ENCODE results near the gene LPIN3. TPM values are rescaled to one million over a fixed set of nuclear protein-coding genes. Genes with fewer than 3 reads are reported as not detected.

LPIN3 gene
- total RNA-seq, 4 donors from 2014 or later: 7.6 to 19.8 (median 10.7) TPM

DNA sequence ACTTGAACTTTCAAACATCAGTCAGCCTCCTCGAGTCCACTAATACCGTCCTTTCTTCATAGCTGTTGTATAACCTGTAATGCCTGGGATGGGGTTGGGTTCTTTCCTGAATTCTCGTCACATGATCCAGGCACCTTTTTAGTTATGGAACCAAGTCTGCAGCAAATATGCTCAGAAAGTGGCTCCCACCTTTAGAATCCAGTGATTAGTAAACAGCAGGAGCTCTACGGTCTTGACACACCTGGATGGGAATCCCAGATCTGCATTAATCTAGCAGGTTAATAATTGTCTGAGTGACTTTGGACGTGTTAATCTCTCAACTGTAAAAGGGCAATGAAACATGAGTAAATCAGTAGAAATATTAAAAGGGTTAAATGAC, 22.4 kb upstream of the LPIN3 start:
- H3K9me3 ChIP-seq: no peaks in the 10 kb centered on the region
- DNase-seq (ENCODE audit: extremely low spot score): no peak
- intact Hi-C loops (cut with DNase I): loop anchor here (5.0 kb wide), 2 partner anchors 66 to 86 kb away; no protein-coding TSS in a partner anchor
- 65% methylated on average over 5 of the region's 5 CpGs for WGBS
- no peaks in the 10 kb centered on the region for H3K27me3 ChIP-seq
- TF ChIP-seq POLR2A (IDR thresholded peaks at IDR 0.05; ENCODE audit: low read depth): no peak
- H3K4me1 ChIP-seq: peaks cover 24 to 40% (median 37%) of the 10 kb centered on the region in 4 donors
- H3K36me3 ChIP-seq: no peaks in the 10 kb centered on the region
- H3K4me3 ChIP-seq: peak overlapping the region; percentile 76 to 89 (median 83)
- H3K27ac ChIP-seq (replicated peaks in 1 of 4): peak overlapping the region; percentile 89 to 97 (median 95)

DNA sequence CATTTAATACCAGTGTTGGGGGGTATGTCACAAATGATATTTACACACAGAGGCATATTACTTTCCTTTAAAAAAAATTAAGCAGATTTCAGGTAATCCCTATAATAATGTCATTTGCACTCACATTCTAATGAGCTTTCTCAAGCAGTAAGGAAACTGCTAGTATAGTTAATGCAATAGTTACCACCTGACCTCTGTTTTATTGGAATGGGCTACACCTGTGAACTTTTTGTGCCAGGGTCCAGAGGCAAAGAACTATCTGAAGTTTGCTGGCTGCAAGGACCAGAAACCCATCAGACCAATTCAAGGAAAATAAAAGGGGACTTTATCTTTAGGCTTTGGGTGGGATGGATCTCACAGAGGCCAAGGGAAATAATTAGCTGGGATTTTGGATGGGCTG, 20.2 kb upstream of the LPIN3 start:
- no peak for TF ChIP-seq POLR2AphosphoS5 (IDR thresholded peaks at IDR 0.05)
- TF ChIP-seq POLR2A (IDR thresholded peaks at IDR 0.05; ENCODE audit: low read depth): no peak
- TF ChIP-seq, protein P1, sequence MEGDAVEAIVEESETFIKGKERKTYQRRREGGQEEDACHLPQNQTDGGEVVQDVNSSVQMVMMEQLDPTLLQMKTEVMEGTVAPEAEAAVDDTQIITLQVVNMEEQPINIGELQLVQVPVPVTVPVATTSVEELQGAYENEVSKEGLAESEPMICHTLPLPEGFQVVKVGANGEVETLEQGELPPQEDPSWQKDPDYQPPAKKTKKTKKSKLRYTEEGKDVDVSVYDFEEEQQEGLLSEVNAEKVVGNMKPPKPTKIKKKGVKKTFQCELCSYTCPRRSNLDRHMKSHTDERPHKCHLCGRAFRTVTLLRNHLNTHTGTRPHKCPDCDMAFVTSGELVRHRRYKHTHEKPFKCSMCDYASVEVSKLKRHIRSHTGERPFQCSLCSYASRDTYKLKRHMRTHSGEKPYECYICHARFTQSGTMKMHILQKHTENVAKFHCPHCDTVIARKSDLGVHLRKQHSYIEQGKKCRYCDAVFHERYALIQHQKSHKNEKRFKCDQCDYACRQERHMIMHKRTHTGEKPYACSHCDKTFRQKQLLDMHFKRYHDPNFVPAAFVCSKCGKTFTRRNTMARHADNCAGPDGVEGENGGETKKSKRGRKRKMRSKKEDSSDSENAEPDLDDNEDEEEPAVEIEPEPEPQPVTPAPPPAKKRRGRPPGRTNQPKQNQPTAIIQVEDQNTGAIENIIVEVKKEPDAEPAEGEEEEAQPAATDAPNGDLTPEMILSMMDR (IDR thresholded peaks at IDR 0.05): no peak
- no peak for TF ChIP-seq EP300 (IDR thresholded peaks at IDR 0.05)
- no peak overlapping the region for H3K27ac ChIP-seq (replicated peaks in 1 of 4)
- no peak overlapping the region for H3K4me3 ChIP-seq
- DNase-seq (ENCODE audit: extremely low spot score): no peak
- no peaks in the 10 kb centered on the region for H3K36me3 ChIP-seq
- H3K4me1 ChIP-seq: peaks cover 11 to 19% (median 15%) of the 10 kb centered on the region in 4 donors
- no peaks in the 10 kb centered on the region for H3K9me3 ChIP-seq
- intact Hi-C loops (cut with DNase I): no loop called here
- no peaks in the 10 kb centered on the region for H3K27me3 ChIP-seq

DNA sequence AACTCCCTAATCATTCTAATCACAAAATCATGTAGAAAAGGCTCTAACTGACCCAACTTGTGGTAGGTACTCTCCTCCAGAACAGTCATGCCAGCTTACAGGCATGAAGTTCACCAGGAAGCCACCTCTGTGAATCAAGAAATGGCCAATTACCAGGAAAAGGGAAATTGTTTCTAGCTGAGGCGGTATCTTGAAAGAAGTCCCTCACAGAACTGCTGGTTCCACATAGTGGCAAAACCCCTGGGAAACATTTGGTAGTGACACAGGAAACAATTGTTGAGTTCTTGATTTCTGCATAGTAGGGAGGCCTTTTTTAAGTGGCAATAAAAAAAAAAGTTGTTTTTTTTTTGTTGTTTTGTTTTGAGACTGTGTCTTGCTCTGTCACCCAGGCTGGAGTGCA, 19.6 kb upstream of the LPIN3 start:
- intact Hi-C loops (cut with DNase I): no loop called here
- TF ChIP-seq POLR2AphosphoS5 (IDR thresholded peaks at IDR 0.05) (no peak), EP300 (IDR thresholded peaks at IDR 0.05) (no peak), POLR2A (IDR thresholded peaks at IDR 0.05; ENCODE audit: low read depth) (no peak)
- TF ChIP-seq, protein P1 (IDR thresholded peaks at IDR 0.05): no peak
- Histone ChIP-seq H3K27ac (replicated peaks in 1 of 4) (no peak overlapping the region), H3K36me3 (no peaks in the 10 kb centered on the region), H3K4me1 (peaks cover 9 to 14% (median 10%) of the 10 kb centered on the region in 4 donors), H3K4me3 (no peak overlapping the region), H3K27me3 (no peaks in the 10 kb centered on the region), H3K9me3 (no peaks in the 10 kb centered on the region)
- no peak for DNase-seq (ENCODE audit: extremely low spot score)
- 100% methylated on average over 1 of the region's 1 CpG for WGBS

DNA sequence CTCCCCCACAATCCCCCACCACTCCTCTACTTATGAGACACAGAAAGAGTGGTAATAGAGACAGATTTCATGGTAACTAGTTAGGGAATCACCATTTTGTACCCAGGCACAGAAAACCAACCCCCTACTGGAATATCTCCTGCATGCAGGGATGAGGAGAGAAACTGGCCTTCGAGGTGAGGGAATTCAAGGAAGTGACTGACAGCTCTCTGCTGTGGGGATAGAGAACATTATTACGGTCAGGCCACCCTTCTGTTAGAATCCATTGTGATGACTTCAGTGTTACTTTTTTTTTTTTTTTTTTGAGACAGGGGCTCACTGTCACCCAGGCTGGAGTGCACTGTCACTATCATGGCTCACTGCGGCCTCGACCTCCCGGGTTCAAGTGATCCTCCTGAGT, 13.4 kb upstream of the LPIN3 start:
- Histone ChIP-seq H3K36me3 (no peaks in the 10 kb centered on the region), H3K27me3 (no peaks in the 10 kb centered on the region), H3K4me3 (no peak overlapping the region), H3K27ac (replicated peaks in 1 of 4) (no peak overlapping the region), H3K4me1 (peaks cover 17 to 19% (median 19%) of the 10 kb centered on the region in 4 donors), H3K9me3 (no peaks in the 10 kb centered on the region)
- 86% methylated on average over 5 of the region's 5 CpGs for WGBS
- DNase-seq (ENCODE audit: extremely low spot score): no peak
- TF ChIP-seq, protein P1 (IDR thresholded peaks at IDR 0.05): no peak
- TF ChIP-seq POLR2A (IDR thresholded peaks at IDR 0.05; ENCODE audit: low read depth) (no peak), EP300 (IDR thresholded peaks at IDR 0.05) (no peak), POLR2AphosphoS5 (IDR thresholded peaks at IDR 0.05) (no peak)
- intact Hi-C loops (cut with DNase I): no loop called here

DNA sequence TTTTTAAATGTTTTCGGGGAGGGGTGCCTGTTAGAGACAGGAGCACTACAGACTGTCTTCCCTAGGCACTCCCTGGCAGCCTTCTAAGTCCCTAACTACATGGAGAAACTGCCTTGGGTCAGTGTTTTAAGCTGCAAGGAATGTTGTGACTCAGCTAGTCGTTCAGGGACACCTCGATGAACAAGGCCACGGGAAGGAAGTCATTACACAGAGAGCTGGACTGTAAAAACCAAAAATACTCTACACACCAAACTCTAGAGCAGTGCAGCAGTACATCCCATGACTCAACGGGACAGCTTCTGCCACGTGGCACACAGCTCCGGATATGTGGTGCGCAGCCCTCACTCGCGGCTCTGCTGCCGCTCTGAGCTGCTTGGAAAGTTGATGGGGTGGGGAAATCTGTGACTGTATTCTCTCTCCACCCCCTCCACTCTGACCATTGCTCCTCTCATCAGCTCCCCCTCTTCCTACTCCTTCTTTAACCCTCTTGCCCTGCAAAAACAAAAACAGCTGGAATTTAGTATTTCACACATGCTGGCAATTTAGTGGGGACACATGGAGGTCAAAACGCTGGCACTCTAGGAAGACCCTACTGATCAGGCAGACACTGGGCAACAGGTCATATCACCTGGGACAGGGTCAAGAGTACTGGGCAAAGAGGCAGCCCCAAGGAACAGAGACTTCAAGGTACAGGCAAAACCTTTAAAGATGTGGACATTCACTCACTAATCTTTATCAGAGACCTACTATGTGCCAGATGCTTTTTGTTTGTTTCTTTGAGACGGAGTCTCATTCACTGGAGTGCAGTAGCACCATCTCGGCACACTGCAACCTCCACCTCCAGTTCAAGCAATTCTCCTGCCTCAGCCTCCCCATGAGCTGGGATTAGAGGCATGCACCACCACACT, 10.9 kb upstream of the LPIN3 start:
- DNase-seq (ENCODE audit: extremely low spot score): no peak
- WGBS: 21% methylated on average over 14 of the region's 14 CpGs
- no peaks in the 10 kb centered on the region for H3K36me3 ChIP-seq
- H3K27ac ChIP-seq (replicated peaks in 1 of 4): peak overlapping the region; percentile 84 to 88 (median 86)
- H3K4me1 ChIP-seq: peaks cover 23 to 29% (median 25%) of the 10 kb centered on the region in 4 donors
- H3K9me3 ChIP-seq: no peaks in the 10 kb centered on the region
- TF ChIP-seq POLR2AphosphoS5 (IDR thresholded peaks at IDR 0.05) (peak; percentile 89 to 95), EP300 (IDR thresholded peaks at IDR 0.05) (no peak)
- intact Hi-C loops (cut with DNase I): loop anchor here (5.0 kb wide), 1 partner anchor 82 kb away; no protein-coding TSS in a partner anchor
- H3K4me3 ChIP-seq: peak overlapping the region in 2 of 4 donors; percentile 6 to 16
- H3K27me3 ChIP-seq: no peaks in the 10 kb centered on the region
